GM10248 (cell line): ENCODE data around the gene IL1RAPL2.

Source experiments
- CTCF ChIA-PET: fragments of 300-600 bp; sonication (Branson Sonifier 250); formaldehyde crosslinking; extraction: SDS; loops from one replicate; lab custom pipeline; 2021; ENCODE audit warnings: antibody characterized with exemption; lab: Yijun Ruan, JAX
- POLR2A ChIA-PET: fragments of 350-650 bp; sonication (Branson Sonifier 250); formaldehyde crosslinking; extraction: SDS; loops from one replicate; lab custom pipeline; 2020; ENCODE audit warnings: antibody characterized with exemption; lab: Yijun Ruan, JAX
- DNase-seq: peaks from one replicate; pipeline ENCODE4 v3.0.0; 2012; ENCODE audit errors: extremely low spot score
- TF ChIP-seq, protein P1 (sequence below): IDR thresholded peaks from 2 replicates; pipeline ENCODE4 v1.5.1; 2012; ENCODE audit warnings: mild to moderate bottlenecking, low read depth; ENCODE audit errors: extremely low read depth, missing control alignments, control extremely low read depth

Gene IL1RAPL2

GRCh38 chrX:105634180-105634579 lies 1068.2 kb downstream of the IL1RAPL2 start:
- TF ChIP-seq, protein P1, sequence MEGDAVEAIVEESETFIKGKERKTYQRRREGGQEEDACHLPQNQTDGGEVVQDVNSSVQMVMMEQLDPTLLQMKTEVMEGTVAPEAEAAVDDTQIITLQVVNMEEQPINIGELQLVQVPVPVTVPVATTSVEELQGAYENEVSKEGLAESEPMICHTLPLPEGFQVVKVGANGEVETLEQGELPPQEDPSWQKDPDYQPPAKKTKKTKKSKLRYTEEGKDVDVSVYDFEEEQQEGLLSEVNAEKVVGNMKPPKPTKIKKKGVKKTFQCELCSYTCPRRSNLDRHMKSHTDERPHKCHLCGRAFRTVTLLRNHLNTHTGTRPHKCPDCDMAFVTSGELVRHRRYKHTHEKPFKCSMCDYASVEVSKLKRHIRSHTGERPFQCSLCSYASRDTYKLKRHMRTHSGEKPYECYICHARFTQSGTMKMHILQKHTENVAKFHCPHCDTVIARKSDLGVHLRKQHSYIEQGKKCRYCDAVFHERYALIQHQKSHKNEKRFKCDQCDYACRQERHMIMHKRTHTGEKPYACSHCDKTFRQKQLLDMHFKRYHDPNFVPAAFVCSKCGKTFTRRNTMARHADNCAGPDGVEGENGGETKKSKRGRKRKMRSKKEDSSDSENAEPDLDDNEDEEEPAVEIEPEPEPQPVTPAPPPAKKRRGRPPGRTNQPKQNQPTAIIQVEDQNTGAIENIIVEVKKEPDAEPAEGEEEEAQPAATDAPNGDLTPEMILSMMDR = no peak
- DNase-seq = no peak
- ChIA-PET CTCF (no interaction called here), POLR2A (no interaction called here)

- POLR2A ChIA-PET = no interaction called here
- TF ChIP-seq, protein P1 = no peak
- no peak for DNase-seq
- CTCF ChIA-PET = no interaction called here
Observed at GRCh38 chrX:105635794-105636193, 1069.8 kb downstream of the IL1RAPL2 start.

DNA sequence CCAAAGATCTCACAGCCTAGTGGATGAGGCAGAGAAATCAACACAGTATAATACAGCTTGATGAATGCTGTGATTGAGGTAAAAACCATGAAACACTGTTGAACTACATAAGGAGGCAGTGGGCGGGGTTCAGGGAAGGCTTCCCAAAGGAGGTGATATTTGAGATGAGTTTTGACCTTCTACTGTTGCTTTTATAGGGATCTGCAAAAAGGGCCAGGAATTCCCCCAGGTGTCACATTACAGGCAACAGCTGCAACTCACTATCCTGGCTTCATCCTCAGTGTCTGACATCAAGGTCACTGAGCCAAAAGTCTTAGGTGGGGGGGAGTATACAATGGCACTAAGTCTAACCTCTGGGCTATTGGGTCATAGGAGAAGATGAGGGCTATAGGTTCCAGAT lies 1070.7 kb downstream of the IL1RAPL2 start:
- ChIA-PET POLR2A (no interaction called here), CTCF (no interaction called here)
- TF ChIP-seq, protein P1 = no peak
- no peak for DNase-seq

- ChIA-PET POLR2A (no interaction called here), CTCF (no interaction called here)
Observed at GRCh38 chrX:105645667-105646357, 1079.8 kb downstream of the IL1RAPL2 start.

GRCh38 chrX:105646592-105647372 lies 1080.8 kb downstream of the IL1RAPL2 start:
- ChIA-PET POLR2A (no interaction called here), CTCF (no interaction called here)
- TF ChIP-seq, protein P1 = no peak
- DNase-seq = no peak

More at GRCh38 chrX:105645667-105646357, 1079.8 kb downstream of the IL1RAPL2 start:
- TF ChIP-seq, protein P1 = no peak
- no peak for DNase-seq

DNA sequence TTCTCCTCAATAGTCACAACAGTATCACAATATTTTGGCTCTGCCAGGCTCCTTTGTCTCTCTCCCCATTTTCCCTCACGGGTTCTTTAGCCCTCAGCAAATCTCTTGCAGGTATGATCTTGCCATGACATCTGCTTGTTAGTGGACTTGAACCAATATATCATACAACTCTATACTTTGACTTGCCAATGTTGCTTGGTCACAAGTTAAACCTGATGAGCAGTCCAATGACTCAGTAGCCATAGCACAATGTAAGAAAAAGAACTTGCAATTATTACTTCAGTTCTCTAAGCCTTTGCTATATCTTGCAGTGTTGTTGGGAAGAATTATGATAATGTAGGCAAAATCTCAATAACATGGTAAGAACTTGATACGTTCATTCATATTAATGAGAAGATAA lies 1081.8 kb downstream of the IL1RAPL2 start:
- ChIA-PET CTCF (no interaction called here), POLR2A (no interaction called here)
- DNase-seq = no peak
- TF ChIP-seq, protein P1 = no peak
